ENCODE measurements around the gene INIP.

DNA sequence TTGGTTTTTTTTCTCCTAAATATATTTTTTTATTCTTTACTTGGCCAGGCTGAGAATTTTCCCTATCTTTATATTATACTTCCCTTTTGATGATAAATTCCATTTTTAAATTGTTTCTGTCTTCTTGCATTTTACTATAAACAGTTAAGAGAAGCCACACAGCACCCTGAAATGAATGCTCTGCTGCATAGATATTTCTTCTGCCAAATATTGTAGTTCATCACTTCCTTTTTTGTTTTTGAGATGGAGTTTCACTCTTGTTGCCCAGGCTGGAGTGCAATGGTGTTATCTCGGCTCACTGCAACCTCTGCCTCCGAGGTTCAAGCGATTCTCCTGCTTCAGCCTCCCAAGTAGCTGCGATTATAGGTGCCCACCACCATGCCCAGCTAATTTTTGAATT, 8.5 kb upstream of the INIP start:
- TF ChIP-seq, protein P1, sequence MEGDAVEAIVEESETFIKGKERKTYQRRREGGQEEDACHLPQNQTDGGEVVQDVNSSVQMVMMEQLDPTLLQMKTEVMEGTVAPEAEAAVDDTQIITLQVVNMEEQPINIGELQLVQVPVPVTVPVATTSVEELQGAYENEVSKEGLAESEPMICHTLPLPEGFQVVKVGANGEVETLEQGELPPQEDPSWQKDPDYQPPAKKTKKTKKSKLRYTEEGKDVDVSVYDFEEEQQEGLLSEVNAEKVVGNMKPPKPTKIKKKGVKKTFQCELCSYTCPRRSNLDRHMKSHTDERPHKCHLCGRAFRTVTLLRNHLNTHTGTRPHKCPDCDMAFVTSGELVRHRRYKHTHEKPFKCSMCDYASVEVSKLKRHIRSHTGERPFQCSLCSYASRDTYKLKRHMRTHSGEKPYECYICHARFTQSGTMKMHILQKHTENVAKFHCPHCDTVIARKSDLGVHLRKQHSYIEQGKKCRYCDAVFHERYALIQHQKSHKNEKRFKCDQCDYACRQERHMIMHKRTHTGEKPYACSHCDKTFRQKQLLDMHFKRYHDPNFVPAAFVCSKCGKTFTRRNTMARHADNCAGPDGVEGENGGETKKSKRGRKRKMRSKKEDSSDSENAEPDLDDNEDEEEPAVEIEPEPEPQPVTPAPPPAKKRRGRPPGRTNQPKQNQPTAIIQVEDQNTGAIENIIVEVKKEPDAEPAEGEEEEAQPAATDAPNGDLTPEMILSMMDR (conservative IDR thresholded peaks at IDR 0.05; ENCODE audit: low read length) = no peak
- TF ChIP-seq EZH2phosphoT487 (IDR thresholded peaks at IDR 0.05; ENCODE audit: borderline replicate concordance, low read depth, low read length) = no peak
